MCF 10A (cell line): ENCODE measurements around the gene AOC2. TPM values are rescaled to one million over a fixed set of nuclear protein-coding genes. Genes with fewer than 3 reads are reported as not detected.

ENCODE experiments used
- BruUV-seq: library from RNA; stranded (reverse); fragments of 400-500 nt; replicated peaks from 2 replicates; lab custom pipeline; 2021; lab: Mats Ljungman, UMichigan
- CTCF ChIA-PET: fragments of 300-600 bp; sonication (Branson Sonifier 250); formaldehyde crosslinking; extraction: SDS; loops from one replicate; lab custom pipeline; 2021; ENCODE audit warnings: antibody characterized with exemption, inconsistent platforms; lab: Yijun Ruan, JAX
- POLR2A ChIA-PET: fragments of 300-600, 350-650 bp; sonication (Branson Sonifier 250); formaldehyde crosslinking; extraction: SDS; loops from one replicate; lab custom pipeline; 2020; ENCODE audit warnings: antibody characterized with exemption, inconsistent platforms; lab: Yijun Ruan, JAX
- DNase-seq: peaks from one replicate; pipeline ENCODE4 v3.0.0-alpha.2; 2018; ENCODE audit not compliant: unreplicated experiment
- H3K27ac Mint-ChIP-seq: one replicate; pipeline ENCODE4 v1.8.0; 2022; ENCODE audit warnings: mild to moderate bottlenecking, low read depth, mixed read lengths; ENCODE audit not compliant: unreplicated experiment
- H3K27me3 Mint-ChIP-seq: one replicate; pipeline ENCODE4 v1.8.0; 2022; ENCODE audit warnings: mixed read lengths; ENCODE audit not compliant: insufficient read depth, unreplicated experiment
- H3K36me3 Mint-ChIP-seq: one replicate; pipeline ENCODE4 v1.8.0; 2022; ENCODE audit warnings: mild to moderate bottlenecking, moderate library complexity, mixed read lengths; ENCODE audit not compliant: insufficient read depth, unreplicated experiment
- H3K4me1 Mint-ChIP-seq: one replicate; pipeline ENCODE4 v1.8.0; 2022; ENCODE audit warnings: mixed read lengths; ENCODE audit not compliant: insufficient read depth, unreplicated experiment
- H3K4me3 Mint-ChIP-seq: one replicate; pipeline ENCODE4 v1.8.0; 2022; ENCODE audit warnings: mild to moderate bottlenecking, moderate library complexity, mixed read lengths; ENCODE audit not compliant: unreplicated experiment
- H3K9me3 Mint-ChIP-seq: one replicate; pipeline ENCODE4 v1.8.0; 2022; ENCODE audit warnings: mixed read lengths; ENCODE audit not compliant: unreplicated experiment
- intact Hi-C: fragments of 100-400 bp; cut with micrococcal nuclease; formaldehyde crosslinking; loops from 2 replicates; pipeline ENCODE4 v1.14.1; 2022
- total RNA-seq: library from RNA; stranded (reverse); gene quantifications from 2 replicates; pipeline ENCODE4 v1.2.3, GENCODE V29; 2022
- TF ChIP-seq, protein P1 (sequence below): fragments of 200-600 bp; IDR thresholded peaks from one replicate; pipeline ENCODE4 v1.8.0; 2022; ENCODE audit warnings: antibody characterized with exemption, mild to moderate bottlenecking; ENCODE audit not compliant: unreplicated experiment

AOC2 gene
- total RNA-seq, 1 experiment from 2014 or later = 2.6 TPM

DNA sequence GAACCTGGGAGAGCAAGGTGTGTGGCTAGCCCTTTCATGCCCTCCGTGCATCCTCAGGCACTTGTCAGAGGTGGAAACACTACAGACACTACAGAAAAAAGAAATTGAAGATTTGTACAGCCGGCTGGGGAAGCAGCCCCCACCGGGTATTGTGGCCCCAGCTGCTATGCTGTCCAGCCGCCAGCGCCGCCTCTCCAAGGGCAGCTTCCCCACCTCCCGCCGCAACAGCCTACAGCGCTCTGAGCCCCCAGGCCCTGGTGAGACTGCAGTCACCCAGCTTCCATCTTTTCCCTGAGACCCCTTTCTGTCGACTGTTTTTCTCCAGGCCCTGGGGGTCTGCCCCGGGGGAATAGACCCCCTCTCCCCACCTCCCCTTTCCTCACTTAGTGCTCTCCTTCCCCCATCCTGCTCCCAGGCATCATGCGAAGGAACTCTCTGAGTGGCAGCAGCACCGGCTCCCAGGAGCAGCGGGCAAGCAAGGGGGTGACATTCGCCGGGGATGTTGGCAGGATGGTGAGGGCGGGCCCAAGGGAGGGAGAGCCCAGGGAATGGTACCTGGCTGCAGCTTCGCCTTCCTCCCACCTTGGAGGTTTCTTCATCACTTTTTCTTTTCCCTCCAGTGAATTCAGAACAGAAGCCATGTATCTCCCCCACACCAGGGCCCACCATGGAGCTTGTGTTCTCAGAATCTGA is 48.2 kb upstream of the AOC2 start:
- H3K4me1 Mint-ChIP-seq = peaks cover 17% of the 10 kb centered on the region
- H3K27me3 Mint-ChIP-seq = no peaks in the 10 kb centered on the region
- TF ChIP-seq, protein P1, sequence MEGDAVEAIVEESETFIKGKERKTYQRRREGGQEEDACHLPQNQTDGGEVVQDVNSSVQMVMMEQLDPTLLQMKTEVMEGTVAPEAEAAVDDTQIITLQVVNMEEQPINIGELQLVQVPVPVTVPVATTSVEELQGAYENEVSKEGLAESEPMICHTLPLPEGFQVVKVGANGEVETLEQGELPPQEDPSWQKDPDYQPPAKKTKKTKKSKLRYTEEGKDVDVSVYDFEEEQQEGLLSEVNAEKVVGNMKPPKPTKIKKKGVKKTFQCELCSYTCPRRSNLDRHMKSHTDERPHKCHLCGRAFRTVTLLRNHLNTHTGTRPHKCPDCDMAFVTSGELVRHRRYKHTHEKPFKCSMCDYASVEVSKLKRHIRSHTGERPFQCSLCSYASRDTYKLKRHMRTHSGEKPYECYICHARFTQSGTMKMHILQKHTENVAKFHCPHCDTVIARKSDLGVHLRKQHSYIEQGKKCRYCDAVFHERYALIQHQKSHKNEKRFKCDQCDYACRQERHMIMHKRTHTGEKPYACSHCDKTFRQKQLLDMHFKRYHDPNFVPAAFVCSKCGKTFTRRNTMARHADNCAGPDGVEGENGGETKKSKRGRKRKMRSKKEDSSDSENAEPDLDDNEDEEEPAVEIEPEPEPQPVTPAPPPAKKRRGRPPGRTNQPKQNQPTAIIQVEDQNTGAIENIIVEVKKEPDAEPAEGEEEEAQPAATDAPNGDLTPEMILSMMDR = no peak
- no peak overlapping the region for H3K27ac Mint-ChIP-seq
- H3K36me3 Mint-ChIP-seq = no peaks in the 10 kb centered on the region
- BruUV-seq = no TSS peak
- H3K4me3 Mint-ChIP-seq = peak overlapping the region; percentile 21
- no peaks in the 10 kb centered on the region for H3K9me3 Mint-ChIP-seq
- CTCF ChIA-PET = interaction anchor here (1.5 kb wide), 1 partner anchor 13 kb away, joined by 3 read pairs; no protein-coding TSS in a partner anchor
- DNase-seq = no peak
- POLR2A ChIA-PET = interaction anchor here (0.6 to 2.7 kb wide), 2 partner anchors 28 to 191 kb away, joined by 3 to 16 read pairs; partner anchors contain the start of gene BECN1
- intact Hi-C loops = no loop called here

DNA sequence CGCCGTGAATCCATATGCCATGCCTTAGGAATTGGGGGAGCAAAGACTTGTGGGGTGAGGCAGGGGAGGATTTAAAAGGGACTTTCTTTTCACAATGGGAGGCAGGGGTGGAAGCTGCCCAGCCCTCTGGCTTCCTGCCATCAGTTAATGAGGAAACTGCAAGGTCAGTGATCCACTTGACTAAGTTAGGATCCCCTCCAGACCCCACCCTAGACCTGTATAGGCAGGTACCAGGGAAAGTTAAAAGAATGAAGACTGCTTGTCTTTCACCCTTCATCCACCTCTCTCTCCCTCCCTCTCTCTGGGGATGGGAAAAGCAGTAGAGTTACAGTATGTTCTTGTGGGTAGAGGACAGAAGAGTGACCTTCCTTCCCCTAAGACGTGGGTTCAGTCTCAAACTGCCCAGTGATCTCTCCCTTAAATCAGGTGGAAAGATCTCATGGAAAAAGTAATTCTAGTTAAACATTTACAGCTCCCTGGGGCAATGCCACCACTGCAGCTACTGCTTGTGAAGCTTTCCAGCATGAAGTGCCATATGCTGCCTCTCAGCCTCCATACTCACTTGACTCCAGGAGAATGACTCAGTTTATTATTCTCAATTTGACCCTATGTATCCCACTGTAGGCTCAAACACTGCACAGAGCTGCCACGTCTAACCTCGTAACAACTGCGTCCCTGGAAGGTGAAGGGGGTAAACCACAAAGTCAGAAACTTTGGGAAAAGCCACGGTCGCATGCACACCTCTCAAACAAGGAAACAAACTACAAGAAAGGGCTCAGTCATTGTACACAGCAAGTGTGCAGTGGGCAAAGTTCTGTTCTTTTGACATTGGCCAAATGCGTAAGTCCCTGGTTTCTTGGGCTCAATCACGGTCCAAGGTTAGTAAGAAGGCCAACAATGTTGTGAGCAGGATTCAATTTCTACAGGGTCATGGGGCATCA is 47.0 kb upstream of the AOC2 start:
- CTCF ChIA-PET = interaction anchor here (0.6 to 1.6 kb wide), 3 partner anchors 10 to 117 kb away, joined by 3 to 5 read pairs (median 3); no protein-coding TSS in a partner anchor
- Mint-ChIP-seq H3K36me3 (no peaks in the 10 kb centered on the region), H3K27me3 (no peaks in the 10 kb centered on the region), H3K9me3 (no peaks in the 10 kb centered on the region), H3K4me1 (peaks cover 17% of the 10 kb centered on the region), H3K27ac (peak overlapping the region; percentile 87), H3K4me3 (peak overlapping the region; percentile 83)
- TF ChIP-seq, protein P1 = no peak
- DNase-seq = no peak
- TSS peak; percentile 88 for BruUV-seq
- POLR2A ChIA-PET = interaction anchor here (0.6 to 2.7 kb wide), 12 partner anchors 10 to 74 kb away, joined by 3 to 19 read pairs (median 4); partner anchors contain the start of genes BECN1 and VPS25
- intact Hi-C loops = no loop called here

DNA sequence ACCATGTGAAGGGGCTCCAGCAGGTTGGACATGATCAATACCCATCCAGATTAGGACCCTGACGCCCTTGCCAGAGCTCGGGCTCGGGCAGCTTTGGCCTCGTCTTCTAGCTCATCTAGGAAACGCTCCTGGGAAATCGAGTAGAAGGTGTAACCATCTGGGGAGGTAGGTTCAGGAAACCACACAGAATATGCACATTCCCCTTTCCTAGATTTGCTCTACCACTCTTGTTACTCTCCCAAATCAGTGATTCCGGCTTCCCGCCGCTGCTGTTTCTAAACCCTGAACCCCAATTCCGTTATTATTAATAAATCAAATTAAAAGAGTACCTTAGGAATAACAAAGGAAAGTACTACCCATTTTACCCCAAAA is 46.4 kb upstream of the AOC2 start:
- Mint-ChIP-seq H3K36me3 (no peaks in the 10 kb centered on the region), H3K9me3 (no peaks in the 10 kb centered on the region), H3K27me3 (no peaks in the 10 kb centered on the region), H3K27ac (peak overlapping the region; percentile 87), H3K4me3 (peak overlapping the region; percentile 83), H3K4me1 (peaks cover 17% of the 10 kb centered on the region)
- DNase-seq = no peak
- intact Hi-C loops = no loop called here
- ChIA-PET POLR2A (interaction anchor here (0.6 to 2.7 kb wide), 17 partner anchors 9 to 374 kb away, joined by 3 to 19 read pairs (median 3); partner anchors contain the start of genes BECN1 and VPS25), CTCF (interaction anchor here (0.6 to 1.6 kb wide), 2 partner anchors 34 to 118 kb away, joined by 3 to 5 read pairs; no protein-coding TSS in a partner anchor)
- BruUV-seq = no TSS peak
- TF ChIP-seq, protein P1 = no peak
